ENCODE data around the gene LRRFIP2.

DNA sequence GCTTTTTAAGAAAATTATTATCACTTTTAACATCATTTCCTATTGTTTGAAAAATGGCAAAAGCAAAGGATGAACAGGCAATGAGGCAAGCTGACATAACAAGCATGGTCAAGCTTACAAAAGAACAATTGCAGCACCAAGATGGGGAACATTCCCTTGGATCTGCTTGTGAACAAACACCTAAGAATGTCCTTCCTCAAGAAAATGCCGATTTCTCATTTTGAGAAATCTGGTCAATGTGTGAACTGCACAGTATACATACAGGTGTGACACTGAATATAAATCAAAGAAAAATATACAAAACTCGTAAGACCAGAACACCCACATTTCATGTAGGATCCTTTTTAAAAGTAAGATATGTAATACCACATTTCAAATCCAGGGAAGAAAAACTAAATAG is 58.9 kb downstream of the LRRFIP2 start:
- TF ChIP-seq, protein P1, sequence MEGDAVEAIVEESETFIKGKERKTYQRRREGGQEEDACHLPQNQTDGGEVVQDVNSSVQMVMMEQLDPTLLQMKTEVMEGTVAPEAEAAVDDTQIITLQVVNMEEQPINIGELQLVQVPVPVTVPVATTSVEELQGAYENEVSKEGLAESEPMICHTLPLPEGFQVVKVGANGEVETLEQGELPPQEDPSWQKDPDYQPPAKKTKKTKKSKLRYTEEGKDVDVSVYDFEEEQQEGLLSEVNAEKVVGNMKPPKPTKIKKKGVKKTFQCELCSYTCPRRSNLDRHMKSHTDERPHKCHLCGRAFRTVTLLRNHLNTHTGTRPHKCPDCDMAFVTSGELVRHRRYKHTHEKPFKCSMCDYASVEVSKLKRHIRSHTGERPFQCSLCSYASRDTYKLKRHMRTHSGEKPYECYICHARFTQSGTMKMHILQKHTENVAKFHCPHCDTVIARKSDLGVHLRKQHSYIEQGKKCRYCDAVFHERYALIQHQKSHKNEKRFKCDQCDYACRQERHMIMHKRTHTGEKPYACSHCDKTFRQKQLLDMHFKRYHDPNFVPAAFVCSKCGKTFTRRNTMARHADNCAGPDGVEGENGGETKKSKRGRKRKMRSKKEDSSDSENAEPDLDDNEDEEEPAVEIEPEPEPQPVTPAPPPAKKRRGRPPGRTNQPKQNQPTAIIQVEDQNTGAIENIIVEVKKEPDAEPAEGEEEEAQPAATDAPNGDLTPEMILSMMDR (IDR thresholded peaks at IDR 0.05) = no peak
- no peak for TF ChIP-seq POLR2A (IDR thresholded peaks at IDR 0.05)
